ENCODE results near the gene EXOSC7.
"Not testable (repeated sequence)": the region's sequence is repeated elsewhere in the genome, so short reads cannot be mapped to it uniquely, and the experiment has no call there.

EXOSC7 gene

GRCh38 chr3:44962621-44963393 is 13.2 kb upstream of the EXOSC7 start:
- no peak for ATAC-seq

- no peak for ATAC-seq
Observed at GRCh38 chr3:44963571-44964325, 12.3 kb upstream of the EXOSC7 start.

DNA sequence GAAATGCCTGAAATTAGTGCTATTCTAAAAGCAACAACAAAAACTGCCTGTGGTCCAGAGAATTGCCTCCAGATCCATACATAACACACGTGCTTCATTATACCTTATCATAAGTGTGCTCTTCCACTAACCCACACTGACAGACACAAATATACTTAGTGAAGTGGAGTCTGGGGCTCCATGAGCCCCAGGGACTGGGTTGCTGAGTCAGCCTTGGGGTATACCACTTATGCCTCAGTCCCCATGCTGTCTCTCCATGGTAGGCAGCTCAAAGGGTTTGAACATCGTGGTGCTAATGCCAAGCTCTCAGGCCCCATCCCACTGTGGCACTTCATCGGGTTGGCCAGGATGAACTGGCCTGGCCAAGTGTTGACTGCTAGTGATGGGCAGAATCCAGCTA is 10.9 kb upstream of the EXOSC7 start:
- ATAC-seq: no peak

DNA sequence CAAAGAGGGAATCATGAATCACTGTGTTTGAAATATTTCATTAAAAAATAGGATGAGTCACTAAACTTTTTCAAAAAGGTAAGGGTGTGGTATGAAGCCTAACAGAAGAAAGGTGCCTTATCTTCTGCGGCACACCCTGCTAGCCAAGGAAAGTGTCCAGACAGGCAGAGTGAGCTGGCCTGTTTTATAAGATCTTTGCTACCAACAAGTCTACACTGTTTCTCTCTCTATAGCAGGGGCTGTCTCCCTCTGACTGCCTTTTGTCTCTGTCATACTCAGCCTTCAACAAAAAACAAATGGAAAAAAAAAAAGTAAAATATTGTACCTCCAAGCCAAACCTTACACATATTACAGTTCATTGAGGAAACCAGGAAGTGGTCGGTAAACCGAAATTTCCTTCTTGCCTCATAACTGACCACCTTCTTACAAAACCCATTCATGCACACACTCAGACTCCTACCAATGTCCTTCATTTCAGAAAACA is 9.2 kb upstream of the EXOSC7 start:
- ATAC-seq: peak in 1 of 2 donors; percentile 24

GRCh38 chr3:44968447-44968858 is 7.6 kb upstream of the EXOSC7 start:
- ATAC-seq: no peak

DNA sequence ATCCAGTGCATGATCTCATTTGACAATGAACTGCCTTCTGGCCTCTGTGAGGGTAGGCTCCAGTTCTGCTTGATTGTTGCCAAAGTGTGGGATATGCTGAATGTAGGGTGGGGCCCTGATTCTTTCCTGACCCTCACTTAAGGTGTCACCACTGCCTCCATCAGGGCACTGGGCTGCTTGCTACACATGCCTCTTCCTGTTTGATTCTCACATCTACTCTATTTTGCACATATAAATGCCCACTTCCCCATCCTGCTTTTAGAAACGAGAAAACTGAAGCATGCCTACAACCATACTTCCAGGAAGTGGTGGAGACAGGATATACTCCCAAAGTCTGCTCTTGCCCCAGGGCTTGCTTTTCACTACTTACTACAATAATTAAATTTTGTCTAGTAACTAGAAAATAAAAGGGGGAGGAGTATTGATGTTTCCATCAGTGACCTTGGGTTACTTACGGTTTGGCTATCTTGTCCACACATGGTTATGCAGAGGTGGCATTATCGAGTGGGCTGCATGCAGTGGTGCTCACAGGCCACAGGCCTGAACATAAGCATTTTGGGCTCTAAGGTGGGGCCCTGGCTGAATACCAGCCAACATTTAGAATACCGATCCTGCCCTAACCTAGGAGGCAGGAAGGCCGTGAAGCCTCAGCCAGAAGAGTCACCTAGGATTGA is 6.8 kb upstream of the EXOSC7 start:
- no peak for ATAC-seq

GRCh38 chr3:44969828-44970179 is 6.2 kb upstream of the EXOSC7 start:
- ATAC-seq: no peak

DNA sequence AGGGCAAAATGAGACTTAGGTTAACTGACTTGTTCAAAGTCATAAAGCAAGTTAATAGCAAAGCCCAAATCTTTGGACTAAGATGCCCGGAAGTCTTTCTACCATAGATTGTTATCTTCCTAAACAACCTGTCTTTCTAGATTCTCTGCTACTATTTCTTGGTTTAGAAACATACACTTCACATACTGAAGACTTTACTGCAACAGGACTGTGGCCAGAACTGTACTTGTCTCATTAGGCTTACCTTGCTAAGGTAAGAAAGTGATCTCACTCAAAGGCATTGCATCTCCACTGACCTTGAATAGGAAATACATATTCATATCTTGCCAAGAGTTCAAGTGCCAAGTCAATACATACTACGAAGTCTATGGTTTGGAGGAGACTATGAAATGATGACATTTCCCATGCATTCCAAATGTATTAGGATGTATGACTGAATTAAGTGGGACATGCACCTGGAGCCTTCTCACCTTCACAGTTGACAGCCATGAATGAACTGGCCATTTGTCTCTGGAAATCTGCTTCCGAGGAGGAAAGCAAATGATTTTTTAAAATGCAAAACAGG is 5.0 kb upstream of the EXOSC7 start:
- no peak for ATAC-seq

GRCh38 chr3:44974416-44974815 is 1.6 kb upstream of the EXOSC7 start:
- no peak for ATAC-seq

GRCh38 chr3:44981220-44981619 is 5.2 kb downstream of the EXOSC7 start:
- no peak for ATAC-seq

GRCh38 chr3:44981751-44982150 is 5.7 kb downstream of the EXOSC7 start:
- ATAC-seq: peak; percentile 42 to 50

- no peak for ATAC-seq
Observed at GRCh38 chr3:44982817-44983216, 6.8 kb downstream of the EXOSC7 start.

DNA sequence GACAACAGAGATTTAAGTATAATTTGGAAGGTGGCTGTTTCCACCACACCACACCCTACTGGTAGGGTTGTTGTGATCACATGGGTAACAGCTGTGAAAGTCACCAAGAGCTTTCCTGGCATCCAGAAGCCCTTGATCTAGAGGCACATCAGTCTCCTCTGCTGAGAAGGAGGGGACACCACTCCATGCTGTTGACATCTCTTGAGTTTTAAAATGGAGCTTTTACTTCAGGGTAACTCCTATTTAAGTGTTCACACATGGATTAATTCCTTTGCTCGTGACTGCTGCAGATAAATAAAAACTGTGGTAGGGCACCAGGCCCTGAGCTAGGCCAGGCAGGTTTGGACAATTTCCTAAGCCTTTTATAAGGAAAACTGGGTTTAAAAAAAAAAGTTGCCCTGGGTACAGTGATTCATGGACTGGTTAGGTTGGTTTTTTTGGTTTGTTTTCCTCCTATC is 7.5 kb downstream of the EXOSC7 start:
- no peak for ATAC-seq

DNA sequence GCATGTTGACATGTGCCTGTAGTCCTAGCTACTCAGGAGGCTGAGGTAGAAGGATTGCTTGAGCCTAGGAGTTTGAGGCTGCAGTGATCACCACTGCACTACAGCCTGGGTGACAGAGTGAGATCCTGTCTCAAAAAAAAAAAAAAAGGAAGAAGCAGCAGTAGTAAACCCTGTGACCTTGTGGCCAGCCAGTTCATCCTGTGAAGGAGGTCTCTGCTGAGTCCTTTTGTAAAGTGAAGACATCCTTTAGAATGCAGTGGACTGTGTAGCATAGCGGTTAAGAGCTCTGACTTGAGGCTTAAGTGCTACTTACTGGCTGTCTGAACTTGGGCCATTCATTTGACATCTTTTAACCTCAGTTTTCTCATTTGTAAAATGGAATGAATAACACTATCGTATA is 8.3 kb downstream of the EXOSC7 start:
- ATAC-seq: no peak

GRCh38 chr3:44986330-44986729 is 10.3 kb downstream of the EXOSC7 start:
- not testable (repeated sequence) for ATAC-seq

- ATAC-seq: no peak
Observed at GRCh38 chr3:44987332-44987731, 11.3 kb downstream of the EXOSC7 start.

- ATAC-seq: peak in 1 of 2 donors; percentile 41
Observed at GRCh38 chr3:44988073-44988472, 12.0 kb downstream of the EXOSC7 start.

- no peak for ATAC-seq
Observed at GRCh38 chr3:44989141-44989540, 13.1 kb downstream of the EXOSC7 start.

- no peak for ATAC-seq
Observed at GRCh38 chr3:44989636-44990373, 13.8 kb downstream of the EXOSC7 start.

- no peak for ATAC-seq
Observed at GRCh38 chr3:44991326-44991725, 15.3 kb downstream of the EXOSC7 start.

DNA sequence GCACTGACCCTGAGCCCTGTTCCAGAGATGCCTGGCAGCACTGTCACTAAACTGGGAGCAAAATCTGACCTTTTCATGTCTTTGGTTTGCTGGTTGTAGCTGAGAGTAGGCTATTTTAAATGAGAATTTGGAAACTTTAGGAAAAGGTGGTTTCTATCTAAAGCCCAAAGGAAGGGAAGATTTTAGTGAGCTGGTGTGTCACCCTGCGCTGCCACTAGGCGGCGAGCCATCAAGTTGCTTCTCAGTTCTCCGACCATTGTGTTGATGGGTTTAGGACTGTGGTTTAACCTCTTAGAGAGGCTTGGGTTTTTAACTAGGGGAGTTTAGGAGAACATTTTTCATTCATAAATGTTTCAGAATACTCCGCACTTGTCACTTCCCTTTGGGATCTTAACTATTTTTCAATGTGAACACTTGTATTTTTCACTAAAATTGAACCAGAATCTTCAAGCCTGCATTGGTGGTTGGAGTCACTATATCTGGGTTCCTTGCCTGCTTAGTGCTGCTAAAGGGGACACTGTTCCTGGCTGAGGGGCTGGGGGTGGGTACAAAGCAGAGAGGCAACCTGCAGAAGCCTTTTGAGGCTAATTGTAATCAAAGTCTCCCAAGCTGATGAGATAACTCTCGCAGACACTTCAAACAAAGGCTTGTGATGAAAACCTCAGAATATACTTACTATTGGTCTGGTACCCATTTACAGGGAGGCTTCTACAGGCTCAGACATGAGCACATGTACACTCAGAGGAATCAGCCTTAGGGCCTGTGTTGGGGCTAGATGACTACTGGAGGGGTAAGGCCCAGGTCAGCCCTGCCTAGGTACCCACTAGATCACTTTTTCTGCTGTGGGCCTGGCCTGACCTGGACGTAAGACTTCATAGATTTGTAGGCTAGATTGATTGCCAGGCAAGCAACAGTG is 16.8 kb downstream of the EXOSC7 start:
- ATAC-seq: no peak

Data from activated CD4-positive, CD25-positive, alpha-beta regulatory T cell treated with anti-CD3 and anti-CD28 coated beads, Interleukin-2, amount 50 U/mL, for 24 hours (primary cell).